Measurements from ENCODE around the gene BAIAP3.
A peak's percentile ranks its signal among the peaks of the same experiment; 100 is the strongest.
"Not testable (repeated sequence)": the region's sequence is repeated elsewhere in the genome, so short reads cannot be mapped to it uniquely, and the experiment has no call there.

Gene BAIAP3

GRCh38 chr16:1333149-1333812, at the start of gene BAIAP3:
Gene BAIAP3, plus strand, starts transcription at chr16:1333645. Its CDS starts 4,905 bp downstream, at chr16:1338550.
- DNase-seq (ENCODE audit: low read depth in 2 of 2): peak in 1 of 2 donors; percentile 33

DNA sequence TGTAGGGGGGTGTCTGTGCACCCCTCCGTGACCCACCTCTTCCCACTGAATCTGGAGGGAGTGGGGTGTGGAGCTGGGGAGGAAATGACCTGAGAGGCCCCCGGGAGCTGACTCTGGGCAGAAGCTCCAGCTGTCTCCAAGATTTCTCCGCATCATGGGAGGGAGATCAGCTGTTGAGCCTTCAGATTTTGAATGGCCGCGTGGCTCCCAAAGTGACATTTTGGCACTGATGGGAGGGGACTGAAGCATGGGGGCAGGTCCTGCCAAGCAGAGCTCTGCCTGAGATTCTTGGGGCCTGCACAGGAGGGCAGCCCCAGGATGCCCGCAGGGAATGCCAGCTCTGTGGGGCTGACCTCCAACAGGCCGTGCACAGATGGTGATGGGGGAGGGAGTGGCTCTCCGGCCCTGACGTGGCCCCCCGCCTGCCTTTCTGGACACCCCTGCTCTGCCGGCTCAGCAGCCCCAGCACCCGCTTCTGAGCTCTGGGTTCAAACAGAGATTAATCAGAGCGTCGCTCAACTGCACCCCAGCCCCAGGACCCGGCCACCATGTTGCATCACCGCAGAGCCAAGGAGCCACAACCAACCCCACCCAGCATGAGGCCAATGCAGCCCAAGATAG, 49.3 kb upstream of the BAIAP3 start:
- DNase-seq (ENCODE audit: low read depth in 2 of 2): no peak

DNA sequence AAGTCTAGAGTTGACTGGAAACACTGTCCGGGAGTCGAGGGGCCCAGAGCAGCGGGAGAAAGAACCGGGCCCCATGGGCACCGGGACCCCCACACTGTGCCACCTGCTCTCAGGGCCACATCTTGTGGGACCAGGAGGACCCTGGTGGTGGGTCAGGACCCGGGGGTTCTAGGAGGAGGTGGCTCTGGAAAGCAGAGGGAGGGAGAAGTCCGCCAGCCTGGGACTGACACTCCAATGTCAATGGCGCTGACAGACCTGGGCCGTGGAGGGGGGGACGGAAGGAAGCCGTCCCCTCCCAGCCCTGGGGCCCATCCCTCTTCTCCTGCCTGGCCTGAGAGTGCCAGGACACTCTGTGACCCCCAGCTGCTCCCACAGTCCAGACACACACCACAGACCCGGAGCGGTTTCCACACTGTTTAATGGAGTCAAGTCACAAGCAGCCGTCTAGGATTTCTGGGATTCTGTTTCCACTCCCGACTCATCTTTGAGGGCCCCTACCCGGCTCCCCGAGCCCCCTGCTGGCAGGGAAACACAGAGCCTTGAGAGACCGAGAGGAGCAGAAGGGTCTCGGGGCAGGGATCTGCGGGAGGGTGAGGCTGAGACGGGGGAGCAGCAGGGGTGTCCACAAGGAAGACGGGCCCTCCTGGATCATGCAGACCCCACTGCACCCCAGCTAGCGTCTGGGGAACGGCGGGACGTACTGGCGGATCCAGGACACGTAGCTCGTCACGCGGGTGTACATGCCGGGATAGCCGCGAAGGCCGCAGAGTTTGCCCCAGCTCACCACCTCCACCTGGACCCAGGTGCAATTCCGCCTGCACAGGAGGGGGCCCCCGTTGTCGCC, 47.6 kb upstream of the BAIAP3 start:
- DNase-seq (ENCODE audit: low read depth in 2 of 2): no peak

- DNase-seq (ENCODE audit: low read depth in 2 of 2): no peak
Measured at GRCh38 chr16:1286513-1287094, 46.8 kb upstream of the BAIAP3 start.

GRCh38 chr16:1287982-1288670, 45.3 kb upstream of the BAIAP3 start:
- DNase-seq (ENCODE audit: low read depth in 2 of 2): no peak

GRCh38 chr16:1288813-1289476, 44.5 kb upstream of the BAIAP3 start:
- no peak for DNase-seq (ENCODE audit: low read depth in 2 of 2)

GRCh38 chr16:1289477-1289866, 44.0 kb upstream of the BAIAP3 start:
- DNase-seq (ENCODE audit: low read depth in 2 of 2): no peak

DNA sequence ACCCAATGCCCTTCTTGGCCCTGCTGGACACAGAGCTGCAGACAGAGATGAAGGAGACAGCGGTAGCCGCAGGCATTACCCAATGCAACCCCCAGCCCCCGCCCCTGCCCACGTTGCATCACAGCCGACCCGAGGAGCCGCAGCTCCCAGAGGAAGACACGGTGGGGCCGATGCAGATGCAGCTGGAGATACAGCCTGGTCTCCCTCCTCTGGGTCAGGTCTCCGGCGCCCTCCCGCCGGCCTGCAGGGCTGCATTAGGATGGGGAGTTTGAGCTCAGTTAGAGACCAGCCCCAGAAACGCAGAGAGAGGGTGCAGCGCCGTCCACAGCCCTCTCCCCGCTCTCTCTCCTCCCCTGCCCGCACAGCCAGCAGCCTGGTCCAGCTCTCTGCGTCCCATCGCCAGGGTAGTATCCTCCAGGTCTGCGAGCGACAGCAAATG, 43.4 kb upstream of the BAIAP3 start:
- no peak for DNase-seq (ENCODE audit: low read depth in 2 of 2)

GRCh38 chr16:1290860-1291575, 42.4 kb upstream of the BAIAP3 start:
- DNase-seq (ENCODE audit: low read depth in 2 of 2): no peak

- DNase-seq (ENCODE audit: low read depth in 2 of 2): no peak
Measured at GRCh38 chr16:1291576-1291974, 41.9 kb upstream of the BAIAP3 start.

DNA sequence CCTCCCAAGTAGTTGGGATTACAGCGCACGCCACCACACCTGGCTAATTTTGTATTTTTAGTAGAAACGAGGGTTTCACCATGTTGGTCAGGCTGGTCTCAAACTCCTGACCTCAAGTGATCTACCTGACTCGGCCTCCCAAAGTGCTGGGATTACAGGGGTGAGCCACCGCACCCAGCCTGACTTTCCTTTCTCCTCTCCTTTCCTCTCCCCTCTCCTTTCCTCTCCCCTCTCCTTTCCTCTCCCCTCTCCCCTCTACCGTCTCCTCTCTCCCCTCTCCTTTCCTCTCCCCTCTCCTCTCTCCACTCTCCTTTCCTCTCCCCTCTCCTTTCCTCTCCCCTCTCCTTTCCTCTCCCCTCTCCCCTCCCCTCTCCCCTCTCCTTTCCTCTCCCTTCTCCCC, 41.2 kb upstream of the BAIAP3 start:
- not testable (repeated sequence) for DNase-seq (ENCODE audit: low read depth in 2 of 2)

DNA sequence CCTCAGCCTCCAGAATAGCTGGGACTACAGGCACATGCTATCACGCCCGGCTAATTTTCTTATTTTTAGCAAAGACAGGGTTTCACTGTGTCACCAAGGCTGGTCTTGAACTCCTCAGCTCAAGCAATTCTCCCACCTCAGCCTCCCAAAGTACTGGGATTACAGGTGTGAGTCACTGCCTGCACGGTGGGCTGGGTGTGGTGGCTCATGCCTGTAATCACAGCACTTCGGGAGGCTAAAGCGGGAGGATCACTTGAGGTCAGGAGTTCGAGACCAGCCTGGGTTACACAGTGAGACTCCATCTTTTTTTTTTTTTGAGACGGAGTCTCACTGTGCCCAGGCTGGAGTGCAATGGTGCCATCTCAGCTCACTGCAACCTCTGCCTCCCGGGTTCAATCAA, 40.6 kb upstream of the BAIAP3 start:
- DNase-seq (ENCODE audit: low read depth in 2 of 2): not testable (repeated sequence)

- DNase-seq (ENCODE audit: low read depth in 2 of 2): no peak
Measured at GRCh38 chr16:1293921-1294656, 39.4 kb upstream of the BAIAP3 start.

GRCh38 chr16:1295465-1295864, 38.0 kb upstream of the BAIAP3 start:
- DNase-seq (ENCODE audit: low read depth in 2 of 2): no peak

DNA sequence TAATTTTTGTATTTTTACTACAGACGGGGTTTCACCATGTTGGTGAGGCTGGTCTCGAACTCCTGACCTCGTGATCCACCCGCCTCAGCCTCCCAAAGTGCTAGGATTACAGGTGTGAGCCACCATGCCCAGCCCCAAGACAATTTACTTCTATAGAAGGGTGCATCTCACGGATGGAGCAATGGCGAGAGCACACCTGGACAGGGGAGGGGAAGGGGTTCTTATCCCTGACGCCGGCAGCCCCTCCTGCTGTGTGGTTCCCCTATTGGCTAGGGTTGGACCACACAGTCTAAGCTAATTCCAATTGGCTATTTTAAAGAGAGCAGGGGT, 36.8 kb upstream of the BAIAP3 start:
- DNase-seq (ENCODE audit: low read depth in 2 of 2): not testable (repeated sequence)

DNA sequence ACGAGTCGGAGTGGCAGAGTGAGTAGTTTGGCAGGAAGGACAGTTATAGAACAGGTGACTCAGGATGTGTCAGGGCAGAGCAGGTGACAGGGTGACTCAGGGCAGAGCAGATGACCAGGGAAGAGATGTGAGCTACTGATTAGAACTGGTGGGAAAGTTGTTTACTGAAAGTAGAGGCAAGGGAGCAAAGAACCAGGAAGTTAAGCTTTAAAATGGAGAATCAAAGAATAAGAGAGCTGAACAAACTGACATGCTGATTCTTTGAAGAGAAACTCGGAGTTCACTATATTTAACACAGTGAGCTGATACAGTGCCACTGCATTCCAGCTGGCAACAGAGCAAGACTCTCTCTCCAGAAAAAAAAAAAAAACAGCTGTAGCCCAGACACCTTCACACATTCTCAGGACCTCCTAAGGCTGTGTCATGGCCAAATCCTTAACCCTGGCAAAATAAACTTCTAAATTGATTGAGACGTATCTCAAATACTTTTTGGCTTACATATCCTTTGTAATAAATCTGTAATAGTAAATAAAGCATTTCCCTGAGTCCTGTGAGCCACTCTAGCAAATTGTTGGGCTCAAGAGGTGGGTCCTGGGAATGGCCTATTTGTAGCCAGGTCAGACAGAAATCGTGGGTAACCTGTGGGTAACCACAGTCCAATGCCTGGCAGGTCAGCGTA, 36.3 kb upstream of the BAIAP3 start:
- DNase-seq (ENCODE audit: low read depth in 2 of 2): no peak

GRCh38 chr16:1298406-1298805, 35.0 kb upstream of the BAIAP3 start:
- DNase-seq (ENCODE audit: low read depth in 2 of 2): no peak

- DNase-seq (ENCODE audit: low read depth in 2 of 2): no peak
Measured at GRCh38 chr16:1299012-1299867, 34.2 kb upstream of the BAIAP3 start.

DNA sequence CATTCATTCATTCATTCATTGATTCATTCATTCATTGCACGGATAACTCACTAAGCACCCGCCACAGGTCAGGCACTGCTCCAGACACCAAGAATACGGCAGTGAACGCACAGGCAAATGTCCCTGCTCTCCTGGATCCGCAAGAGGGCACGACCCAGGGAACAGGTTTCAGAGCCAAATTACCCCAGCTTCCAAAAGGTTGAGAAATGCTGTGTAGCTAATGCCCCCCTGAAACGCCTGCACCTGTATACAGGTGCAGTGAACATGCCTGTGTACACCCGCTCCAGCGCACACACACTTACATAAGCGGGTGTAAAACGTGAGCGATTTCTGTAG, 33.6 kb upstream of the BAIAP3 start:
- no peak for DNase-seq (ENCODE audit: low read depth in 2 of 2)

Measured in stimulated activated CD8-positive, alpha-beta memory T cell treated with anti-CD3 and anti-CD28 coated beads, Interleukin-2, amount 100 ng/mL, for 1 hour (primary cell).